ENCODE data around the gene CDC34.

DNA sequence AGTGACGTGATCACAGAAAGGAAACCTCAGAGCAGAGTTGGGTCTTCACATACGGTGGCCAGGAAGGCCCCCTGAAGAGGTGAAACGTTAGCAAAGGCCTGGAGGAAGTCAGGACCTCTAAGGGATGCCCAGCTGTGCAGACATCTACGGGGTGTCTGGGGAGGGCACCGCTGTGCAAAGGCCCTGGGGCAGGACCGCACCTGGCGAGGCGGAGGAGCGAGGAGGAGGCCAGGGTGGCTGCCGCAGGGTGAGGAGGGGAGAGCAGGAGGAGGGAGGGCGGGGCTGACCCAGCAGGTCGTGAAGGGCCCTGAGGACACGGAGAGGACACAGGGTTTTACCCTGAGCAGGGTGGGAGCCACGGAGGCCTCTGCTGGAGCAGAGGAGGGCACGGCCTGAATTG, 47.1 kb upstream of the CDC34 start:
- no peak for TF ChIP-seq CTCF (IDR thresholded peaks at IDR 0.05)
- no peak for TF ChIP-seq EZH2 (IDR thresholded peaks at IDR 0.05)

Data from neural progenitor cell (in vitro differentiated cells).